Right lobe of liver (tissue), 6 donors: Measurements from ENCODE around the gene FOLH1. TPM values are rescaled to one million over a fixed set of nuclear protein-coding genes. Genes with fewer than 3 reads are reported as not detected.
"Not testable (repeated sequence)": the region's sequence is repeated elsewhere in the genome, so short reads cannot be mapped to it uniquely, and the experiment has no call there.

Source experiments
- ATAC-seq, 4 donors: fragments of 200-7000 bp; cut with Tn5 transposase; one replicate each; pipeline ENCODE4 v1.9.1; 2020; ENCODE audit warnings: mild to moderate bottlenecking in 4 of 4, moderate library complexity in 4 of 4
- DNase-seq, 3 donors: peaks; one replicate each; pipeline ENCODE4 v3.0.0-alpha.2; 2020
- H3K27ac ChIP-seq, 3 donors: fragments of 200-600 bp; one replicate each; pipeline ENCODE4 v1.8.0; 2022
- H3K27me3 ChIP-seq, 2 donors: fragments of 200-600 bp; one replicate each; pipeline ENCODE4 v1.8.0; 2022
- H3K36me3 ChIP-seq, 4 donors: fragments of 200-600 bp; sonication (generic) in 1 of 4; one replicate each; pipeline versions ENCODE4 v1.5.1 to v1.8.0; 2017 to 2022; ENCODE audit warnings: control low read depth in 1 of 4
- H3K4me1 ChIP-seq, 4 donors: fragments of 200-600 bp; sonication (generic) in 1 of 4; one replicate each; pipeline versions ENCODE4 v1.5.1 to v1.8.0; 2017 to 2022; ENCODE audit warnings: control low read depth in 1 of 4
- H3K4me3 ChIP-seq, 3 donors: fragments of 200-600 bp; one replicate each; pipeline ENCODE4 v1.8.0; 2022
- H3K9me3 ChIP-seq, 4 donors: fragments of 200-600 bp; sonication (generic) in 1 of 4; one replicate each; pipeline versions ENCODE4 v1.5.1 to v1.8.0; 2017 to 2022; ENCODE audit warnings: control low read depth in 1 of 4
- POLR2A ChIP-seq: fragments of 450-650 bp; IDR thresholded peaks from one replicate; pipeline ENCODE4 v1.6.1; 2017; ENCODE audit warnings: antibody characterized with exemption, mild to moderate bottlenecking
- whole genome bisulfite sequencing: methylation state at CpG from one replicate; pipeline ENCODE4 v1.1.6; 2018; ENCODE audit warnings: low coverage, low lambda C conversion rate; ENCODE audit not compliant: insufficient coverage; ENCODE audit errors: missing lambda C conversion rate; 5-methylcytosine and 5-hydroxymethylcytosine counted together
- intact Hi-C, 2 donors: fragments of 100-400 bp; cut with DNase I; formaldehyde crosslinking; loops; one replicate each; pipeline versions ENCODE4 v1.11.2 to v1.14.1; 2022
- long read RNA-seq: library from polyadenylated mRNA; unstranded; transcript quantifications from one replicate; pipeline ENCODE4 v2.0.0, GENCODE V29; 2019
- total RNA-seq, 6 experiments: library from RNA; depleted of rRNA in 2 of 6; stranded (reverse); fragments of >200 nt in 2 of 6; fragmentation: NEBNext Ultra II Directional in 3 of 6; extraction: Animal tissue kit (Norgen Biotek cat#: 25700) in 3 of 6; gene quantifications; one replicate each; pipeline versions ENCODE4 v1.1.0 to v1.2.4, GENCODE V29; 2016 to 2023
- TF ChIP-seq, protein P1 (sequence below), 4 donors: fragments of 200-600 bp in 3 of 4; fragments of 450-650 bp in 1 of 4; IDR thresholded peaks; one replicate each; pipeline versions ENCODE4 v1.5.1 to v1.8.0; 2016 to 2022; ENCODE audit warnings: antibody characterized with exemption in 4 of 4, mild to moderate bottlenecking in 2 of 4
- donor health status: DM: no; HTN: yes; CAD: no.
- donor health status: DM: no; HTN: no; CAD: no.
- donor health status: DM: no; HTN: no; CAD: no.
- donor health status: DM: no; HTN: yes; CAD: no.
- donor health status: DM: no; HTN: yes; CAD: no.

FOLH1 gene
- total RNA-seq: 10 to 100 TPM in 5 of 6 experiments, 1 to 10 TPM in 1; 6.2 to 24.2 (median 17.6) TPM
- long read RNA-seq, partial matches to known transcripts: 2 of 4 reads
- long read RNA-seq, other reads (novel, unspliced or antisense): 0 of 4 reads

GRCh38 chr11:49208006-49208721 lies at the start of gene FOLH1:
Gene FOLH1, minus strand, starts transcription at chr11:49208602. Its CDS starts 193 bp downstream, at chr11:49208409.
- no peaks in the 10 kb centered on the region for H3K36me3 ChIP-seq
- peak; percentile 46 for TF ChIP-seq POLR2A
- TF ChIP-seq, protein P1, sequence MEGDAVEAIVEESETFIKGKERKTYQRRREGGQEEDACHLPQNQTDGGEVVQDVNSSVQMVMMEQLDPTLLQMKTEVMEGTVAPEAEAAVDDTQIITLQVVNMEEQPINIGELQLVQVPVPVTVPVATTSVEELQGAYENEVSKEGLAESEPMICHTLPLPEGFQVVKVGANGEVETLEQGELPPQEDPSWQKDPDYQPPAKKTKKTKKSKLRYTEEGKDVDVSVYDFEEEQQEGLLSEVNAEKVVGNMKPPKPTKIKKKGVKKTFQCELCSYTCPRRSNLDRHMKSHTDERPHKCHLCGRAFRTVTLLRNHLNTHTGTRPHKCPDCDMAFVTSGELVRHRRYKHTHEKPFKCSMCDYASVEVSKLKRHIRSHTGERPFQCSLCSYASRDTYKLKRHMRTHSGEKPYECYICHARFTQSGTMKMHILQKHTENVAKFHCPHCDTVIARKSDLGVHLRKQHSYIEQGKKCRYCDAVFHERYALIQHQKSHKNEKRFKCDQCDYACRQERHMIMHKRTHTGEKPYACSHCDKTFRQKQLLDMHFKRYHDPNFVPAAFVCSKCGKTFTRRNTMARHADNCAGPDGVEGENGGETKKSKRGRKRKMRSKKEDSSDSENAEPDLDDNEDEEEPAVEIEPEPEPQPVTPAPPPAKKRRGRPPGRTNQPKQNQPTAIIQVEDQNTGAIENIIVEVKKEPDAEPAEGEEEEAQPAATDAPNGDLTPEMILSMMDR (IDR thresholded peaks at IDR 0.05): no peak
- H3K4me3 ChIP-seq: peak within 1 kb of the TSS; percentile 63 to 72 (median 65)
- WGBS: under 1% methylated on average over 26 of the region's 48 CpGs
- ATAC-seq: peak; percentile 84 to 91 (median 89)
- DNase-seq: peak; percentile 66 to 76 (median 70)
- H3K27ac ChIP-seq: peak within 1 kb of the TSS; percentile 81 to 93 (median 86)
- H3K9me3 ChIP-seq: no peaks in the 10 kb centered on the region
- intact Hi-C loops: no loop called here
- H3K4me1 ChIP-seq: peaks cover 0 to 10% (median 2%) of the 10 kb centered on the region in 4 donors
- H3K27me3 ChIP-seq: no peaks in the 10 kb centered on the region

GRCh38 chr11:49255148-49255547 lies 46.7 kb upstream of the FOLH1 start:
- H3K4me1 ChIP-seq, DNase-seq, H3K27me3 ChIP-seq, intact Hi-C loops, H3K9me3 ChIP-seq, ATAC-seq, H3K4me3 ChIP-seq, H3K27ac ChIP-seq, H3K36me3 ChIP-seq: not testable (repeated sequence)
- WGBS: 66% methylated on average over 2 of the region's 2 CpGs

DNA sequence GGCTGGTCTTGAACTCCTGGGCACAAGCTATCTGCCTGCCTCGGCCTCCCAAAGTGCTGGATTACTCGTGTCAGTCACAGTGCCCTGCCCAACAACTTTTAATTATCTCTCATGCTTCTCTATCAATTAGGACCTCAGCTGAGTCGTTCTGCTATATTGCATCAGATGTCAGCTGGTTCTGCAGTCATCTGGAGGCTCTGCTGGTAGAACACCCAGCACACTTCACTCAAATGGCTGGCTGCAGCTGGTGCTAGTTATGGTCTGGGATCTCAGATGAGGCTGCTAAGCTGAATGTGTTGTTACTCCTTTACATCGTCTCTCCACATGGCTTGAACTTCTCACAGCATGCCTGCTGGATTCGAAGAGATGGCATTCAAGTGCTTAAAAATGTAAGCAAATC lies 42.8 kb upstream of the FOLH1 start:
- H3K4me1 ChIP-seq, H3K27me3 ChIP-seq, ATAC-seq, H3K36me3 ChIP-seq, intact Hi-C loops, H3K9me3 ChIP-seq, H3K27ac ChIP-seq, H3K4me3 ChIP-seq, DNase-seq: not testable (repeated sequence)
- 68% methylated on average over 4 of the region's 5 CpGs for WGBS

- H3K27ac ChIP-seq, H3K36me3 ChIP-seq, H3K9me3 ChIP-seq, DNase-seq, ATAC-seq, H3K27me3 ChIP-seq, intact Hi-C loops, H3K4me1 ChIP-seq, H3K4me3 ChIP-seq: not testable (repeated sequence)
- WGBS: 85% methylated on average over 5 of the region's 5 CpGs
These were observed 42.2 kb upstream of the FOLH1 start for GRCh38 chr11:49250398-49251115.

DNA sequence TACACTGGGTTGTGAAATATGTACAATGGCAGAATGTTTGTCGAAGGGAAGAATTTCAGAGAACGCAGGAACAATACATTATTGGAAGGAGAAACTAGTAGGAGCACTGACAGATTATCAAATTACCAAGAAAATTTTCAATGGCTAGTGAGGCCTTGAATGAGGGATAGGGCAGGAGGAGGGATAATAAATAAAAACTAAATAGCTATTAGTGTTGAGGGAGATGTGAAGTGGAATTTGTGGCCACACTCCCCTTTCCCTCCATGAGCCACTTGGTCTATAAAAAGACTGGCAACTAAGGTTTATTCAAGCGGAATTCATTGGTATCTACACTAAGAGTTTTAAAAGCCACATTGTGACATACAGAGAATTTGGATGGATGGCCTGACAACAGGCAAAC lies 41.0 kb upstream of the FOLH1 start:
- WGBS: 90% methylated on average over 3 of the region's 3 CpGs
- H3K27ac ChIP-seq, H3K4me3 ChIP-seq, H3K36me3 ChIP-seq, ATAC-seq, H3K27me3 ChIP-seq, intact Hi-C loops, DNase-seq, H3K4me1 ChIP-seq, H3K9me3 ChIP-seq: not testable (repeated sequence)

DNA sequence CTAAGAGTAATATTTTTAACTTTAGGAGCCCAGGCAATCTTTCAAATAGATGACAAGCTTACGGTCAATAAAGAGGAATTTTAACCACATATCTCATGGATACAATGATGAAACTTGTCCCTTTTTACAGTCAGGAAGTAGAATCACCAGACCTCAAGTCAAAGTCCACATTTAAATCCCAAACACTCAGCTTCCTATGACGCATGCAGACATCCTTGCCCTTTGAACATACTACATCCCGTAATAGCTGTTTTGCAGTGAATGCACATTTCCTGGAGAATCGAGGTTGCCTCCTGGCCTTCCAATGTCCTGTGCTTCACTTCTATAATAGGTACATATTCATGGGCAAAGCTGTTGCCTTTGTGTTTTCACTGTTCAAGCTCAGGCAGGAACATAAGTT lies 25.3 kb upstream of the FOLH1 start:
- H3K9me3 ChIP-seq, intact Hi-C loops, H3K27me3 ChIP-seq, H3K27ac ChIP-seq, H3K4me1 ChIP-seq, DNase-seq, H3K4me3 ChIP-seq, H3K36me3 ChIP-seq: not testable (repeated sequence)
- WGBS: 33% methylated on average over 4 of the region's 4 CpGs
- ATAC-seq: peak; percentile 50 to 89 (median 75)

GRCh38 chr11:49233019-49233418 lies 24.6 kb upstream of the FOLH1 start:
- peak in 2 of 4 donors; percentile 15 to 16 for ATAC-seq
- H3K4me1 ChIP-seq, H3K27ac ChIP-seq, H3K27me3 ChIP-seq, intact Hi-C loops, DNase-seq, H3K36me3 ChIP-seq, H3K4me3 ChIP-seq, H3K9me3 ChIP-seq: not testable (repeated sequence)
- 41% methylated on average over 5 of the region's 5 CpGs for WGBS
